Measurements from ENCODE around the gene LIPK.

DNA sequence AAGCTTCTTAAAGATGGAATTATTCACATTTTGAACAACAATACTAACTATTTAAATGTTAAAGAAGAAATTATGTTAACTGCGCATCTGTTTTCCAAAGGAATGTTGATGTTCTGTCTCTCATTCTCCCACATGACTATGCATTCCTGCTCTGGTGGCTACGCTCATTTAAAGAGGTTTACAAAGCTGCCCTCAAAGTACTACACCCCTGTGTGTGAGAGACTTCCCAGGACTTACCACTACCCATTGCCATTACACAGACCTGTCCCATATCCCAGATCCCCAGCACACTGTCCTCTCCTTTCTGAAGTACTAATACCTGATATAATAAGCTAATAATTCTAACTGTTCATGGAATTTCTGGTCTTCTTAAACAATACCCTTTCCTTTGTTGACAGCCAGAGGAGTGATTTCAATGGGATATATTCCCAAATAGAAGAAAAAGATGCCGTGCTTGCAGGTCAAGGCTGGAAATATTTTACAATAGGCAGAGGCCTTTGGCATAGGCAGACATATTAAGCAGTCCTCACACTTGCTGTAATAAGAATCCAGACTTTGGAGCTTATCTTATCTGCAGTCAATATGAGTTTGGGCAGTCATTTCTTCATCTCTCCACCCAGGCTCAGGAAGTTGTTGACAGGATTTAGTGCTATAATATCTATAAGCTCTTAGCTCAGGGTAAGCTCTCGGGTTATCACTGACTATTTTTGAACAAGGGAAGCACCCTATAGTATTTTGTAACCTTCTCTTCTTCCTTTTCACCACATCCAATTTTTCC, 29.6 kb upstream of the LIPK start:
- TF ChIP-seq, protein P1, sequence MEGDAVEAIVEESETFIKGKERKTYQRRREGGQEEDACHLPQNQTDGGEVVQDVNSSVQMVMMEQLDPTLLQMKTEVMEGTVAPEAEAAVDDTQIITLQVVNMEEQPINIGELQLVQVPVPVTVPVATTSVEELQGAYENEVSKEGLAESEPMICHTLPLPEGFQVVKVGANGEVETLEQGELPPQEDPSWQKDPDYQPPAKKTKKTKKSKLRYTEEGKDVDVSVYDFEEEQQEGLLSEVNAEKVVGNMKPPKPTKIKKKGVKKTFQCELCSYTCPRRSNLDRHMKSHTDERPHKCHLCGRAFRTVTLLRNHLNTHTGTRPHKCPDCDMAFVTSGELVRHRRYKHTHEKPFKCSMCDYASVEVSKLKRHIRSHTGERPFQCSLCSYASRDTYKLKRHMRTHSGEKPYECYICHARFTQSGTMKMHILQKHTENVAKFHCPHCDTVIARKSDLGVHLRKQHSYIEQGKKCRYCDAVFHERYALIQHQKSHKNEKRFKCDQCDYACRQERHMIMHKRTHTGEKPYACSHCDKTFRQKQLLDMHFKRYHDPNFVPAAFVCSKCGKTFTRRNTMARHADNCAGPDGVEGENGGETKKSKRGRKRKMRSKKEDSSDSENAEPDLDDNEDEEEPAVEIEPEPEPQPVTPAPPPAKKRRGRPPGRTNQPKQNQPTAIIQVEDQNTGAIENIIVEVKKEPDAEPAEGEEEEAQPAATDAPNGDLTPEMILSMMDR (conservative IDR thresholded peaks at IDR 0.05; ENCODE audit: low read depth, low read length) = no peak
- no peak for TF ChIP-seq EZH2phosphoT487 (IDR thresholded peaks at IDR 0.05; ENCODE audit: borderline replicate concordance, low read length)
